ENCODE measurements around the gene FOXRED1. TPM values are rescaled to one million over a fixed set of nuclear protein-coding genes. Genes with fewer than 3 reads are reported as not detected.

FOXRED1 gene
- total and polyA plus RNA-seq, 9 of the 15 experiments (the other 6 are each of a cell fraction or from before 2014, with no cell fraction given): 14.1 to 94.4 (median 53.1) TPM

DNA sequence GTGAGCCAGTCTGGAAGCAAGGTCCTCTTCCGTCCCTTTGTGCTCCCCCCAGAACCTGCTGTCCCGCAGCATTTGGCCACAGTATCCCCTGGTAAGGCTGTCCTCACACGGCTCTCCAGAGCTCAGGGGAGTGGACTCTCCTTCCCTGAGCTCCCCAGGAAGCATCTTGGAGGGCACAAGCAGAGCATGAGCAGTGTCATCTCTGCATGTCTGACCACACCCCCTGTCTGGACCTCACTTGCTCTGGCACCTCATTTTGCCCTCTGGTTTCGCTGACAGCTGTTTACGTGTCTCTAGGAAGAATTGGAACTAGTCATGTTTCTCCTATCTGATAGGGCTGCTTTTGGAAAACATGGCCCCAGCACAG, 50.4 kb downstream of the FOXRED1 start (continued):
- TF ChIP-seq, protein P1, sequence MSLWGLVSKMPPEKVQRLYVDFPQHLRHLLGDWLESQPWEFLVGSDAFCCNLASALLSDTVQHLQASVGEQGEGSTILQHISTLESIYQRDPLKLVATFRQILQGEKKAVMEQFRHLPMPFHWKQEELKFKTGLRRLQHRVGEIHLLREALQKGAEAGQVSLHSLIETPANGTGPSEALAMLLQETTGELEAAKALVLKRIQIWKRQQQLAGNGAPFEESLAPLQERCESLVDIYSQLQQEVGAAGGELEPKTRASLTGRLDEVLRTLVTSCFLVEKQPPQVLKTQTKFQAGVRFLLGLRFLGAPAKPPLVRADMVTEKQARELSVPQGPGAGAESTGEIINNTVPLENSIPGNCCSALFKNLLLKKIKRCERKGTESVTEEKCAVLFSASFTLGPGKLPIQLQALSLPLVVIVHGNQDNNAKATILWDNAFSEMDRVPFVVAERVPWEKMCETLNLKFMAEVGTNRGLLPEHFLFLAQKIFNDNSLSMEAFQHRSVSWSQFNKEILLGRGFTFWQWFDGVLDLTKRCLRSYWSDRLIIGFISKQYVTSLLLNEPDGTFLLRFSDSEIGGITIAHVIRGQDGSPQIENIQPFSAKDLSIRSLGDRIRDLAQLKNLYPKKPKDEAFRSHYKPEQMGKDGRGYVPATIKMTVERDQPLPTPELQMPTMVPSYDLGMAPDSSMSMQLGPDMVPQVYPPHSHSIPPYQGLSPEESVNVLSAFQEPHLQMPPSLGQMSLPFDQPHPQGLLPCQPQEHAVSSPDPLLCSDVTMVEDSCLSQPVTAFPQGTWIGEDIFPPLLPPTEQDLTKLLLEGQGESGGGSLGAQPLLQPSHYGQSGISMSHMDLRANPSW (CRISPR knock-in tag; IDR thresholded peaks at IDR 0.05): no peak
- TF ChIP-seq RFX5 (IDR thresholded peaks at IDR 0.05; ENCODE audit: low read depth, low read length): no peak

DNA sequence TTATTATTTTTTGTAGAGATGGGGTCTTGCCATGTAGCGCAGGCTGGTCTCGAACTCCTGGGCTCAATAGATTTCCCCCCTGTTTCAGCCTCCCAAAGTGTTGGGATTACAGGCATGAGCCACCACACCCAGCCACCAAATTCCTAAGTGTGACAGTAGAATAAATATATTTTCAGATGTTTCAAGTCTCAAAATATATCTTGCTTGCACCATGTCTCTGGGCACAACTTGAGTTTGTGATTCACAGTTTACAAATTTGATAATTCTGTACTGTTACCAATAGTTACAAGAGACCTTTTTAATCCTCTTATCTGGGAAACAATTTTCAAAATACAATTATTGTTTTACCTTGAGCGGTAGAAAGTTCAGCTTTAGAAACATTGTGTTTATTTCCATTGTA, 54.0 kb downstream of the FOXRED1 start:
- no peaks in the 10 kb centered on the region for H3K36me3 ChIP-seq (ENCODE audit: control insufficient read depth, insufficient read depth, low read length)
- DNase-seq (ENCODE audit: extremely low read depth in 1 of 4, low spot score in 3 of 4) (no peak), ATAC-seq (no peak), FAIRE-seq (no peak)
- intact Hi-C loops (cut with micrococcal nuclease) (no loop called here), in situ Hi-C loops (cut with MboI) (loop anchor here (25.0 kb wide), 2 partner anchors 89 to 664 kb away; no protein-coding TSS in a partner anchor)
- no peaks in the 10 kb centered on the region for H3K9me1 ChIP-seq (ENCODE audit: control insufficient read depth, insufficient read depth, low read length)
- H3K27ac ChIP-seq (ENCODE audit: extremely low read depth, low read depth, low read length): no peak overlapping the region
- no peak overlapping the region for H3K4me3 ChIP-seq
- H4K20me1 ChIP-seq (replicated peaks; ENCODE audit: control insufficient read depth, insufficient read depth, low read length): peaks cover 3% of the 10 kb centered on the region; the same call in 1 of the 2 replicates
- BruUV-seq (replicated peaks): no TSS peak
- H3K4me1 ChIP-seq (replicated peaks in 1 of 2; ENCODE audit: control insufficient read depth in 2 of 2, insufficient read depth in 2 of 2, low read length in 2 of 2): peaks cover 0 to 3% of the 10 kb centered on the region in 2 experiments; a peak in 3 of 5 replicates
- H3K9me3 ChIP-seq (replicated peaks; ENCODE audit: control insufficient read depth, insufficient read depth, low read depth, low read length): no peaks in the 10 kb centered on the region
- ChIA-PET CTCF (ENCODE audit: low intra/inter-chr PET ratio) (no interaction called here), POLR2A (interaction anchor here (1.1 kb wide), 1 partner anchor 16 kb away, joined by 3 read pairs; no protein-coding TSS in a partner anchor)
- no peak overlapping the region for H3K9ac ChIP-seq (ENCODE audit: insufficient read depth in 1 of 2, low read depth in 2 of 2, low read length in 2 of 2)
- H3K27me3 ChIP-seq (ENCODE audit: control insufficient read depth in 2 of 2, insufficient read depth in 2 of 2, low read length in 2 of 2): no peaks in the 10 kb centered on the region
- WGBS (ENCODE audit: insufficient coverage, low coverage, missing lambda C conversion rate): 74% methylated on average over 3 of the region's 3 CpGs
- H3K4me2 ChIP-seq (ENCODE audit: insufficient read depth, low read length): no peak overlapping the region
- H3K79me2 ChIP-seq (ENCODE audit: control insufficient read depth, insufficient read depth, low read length): no peaks in the 10 kb centered on the region
- no peak overlapping the region for H2AFZ ChIP-seq (ENCODE audit: low read depth, low read length)
- TF ChIP-seq SRF (CRISPR knock-in tag; IDR thresholded peaks at IDR 0.05) (no peak), ZNF766 (CRISPR knock-in tag; conservative IDR thresholded peaks at IDR 0.05) (no peak)
- TF ChIP-seq, protein P2, sequence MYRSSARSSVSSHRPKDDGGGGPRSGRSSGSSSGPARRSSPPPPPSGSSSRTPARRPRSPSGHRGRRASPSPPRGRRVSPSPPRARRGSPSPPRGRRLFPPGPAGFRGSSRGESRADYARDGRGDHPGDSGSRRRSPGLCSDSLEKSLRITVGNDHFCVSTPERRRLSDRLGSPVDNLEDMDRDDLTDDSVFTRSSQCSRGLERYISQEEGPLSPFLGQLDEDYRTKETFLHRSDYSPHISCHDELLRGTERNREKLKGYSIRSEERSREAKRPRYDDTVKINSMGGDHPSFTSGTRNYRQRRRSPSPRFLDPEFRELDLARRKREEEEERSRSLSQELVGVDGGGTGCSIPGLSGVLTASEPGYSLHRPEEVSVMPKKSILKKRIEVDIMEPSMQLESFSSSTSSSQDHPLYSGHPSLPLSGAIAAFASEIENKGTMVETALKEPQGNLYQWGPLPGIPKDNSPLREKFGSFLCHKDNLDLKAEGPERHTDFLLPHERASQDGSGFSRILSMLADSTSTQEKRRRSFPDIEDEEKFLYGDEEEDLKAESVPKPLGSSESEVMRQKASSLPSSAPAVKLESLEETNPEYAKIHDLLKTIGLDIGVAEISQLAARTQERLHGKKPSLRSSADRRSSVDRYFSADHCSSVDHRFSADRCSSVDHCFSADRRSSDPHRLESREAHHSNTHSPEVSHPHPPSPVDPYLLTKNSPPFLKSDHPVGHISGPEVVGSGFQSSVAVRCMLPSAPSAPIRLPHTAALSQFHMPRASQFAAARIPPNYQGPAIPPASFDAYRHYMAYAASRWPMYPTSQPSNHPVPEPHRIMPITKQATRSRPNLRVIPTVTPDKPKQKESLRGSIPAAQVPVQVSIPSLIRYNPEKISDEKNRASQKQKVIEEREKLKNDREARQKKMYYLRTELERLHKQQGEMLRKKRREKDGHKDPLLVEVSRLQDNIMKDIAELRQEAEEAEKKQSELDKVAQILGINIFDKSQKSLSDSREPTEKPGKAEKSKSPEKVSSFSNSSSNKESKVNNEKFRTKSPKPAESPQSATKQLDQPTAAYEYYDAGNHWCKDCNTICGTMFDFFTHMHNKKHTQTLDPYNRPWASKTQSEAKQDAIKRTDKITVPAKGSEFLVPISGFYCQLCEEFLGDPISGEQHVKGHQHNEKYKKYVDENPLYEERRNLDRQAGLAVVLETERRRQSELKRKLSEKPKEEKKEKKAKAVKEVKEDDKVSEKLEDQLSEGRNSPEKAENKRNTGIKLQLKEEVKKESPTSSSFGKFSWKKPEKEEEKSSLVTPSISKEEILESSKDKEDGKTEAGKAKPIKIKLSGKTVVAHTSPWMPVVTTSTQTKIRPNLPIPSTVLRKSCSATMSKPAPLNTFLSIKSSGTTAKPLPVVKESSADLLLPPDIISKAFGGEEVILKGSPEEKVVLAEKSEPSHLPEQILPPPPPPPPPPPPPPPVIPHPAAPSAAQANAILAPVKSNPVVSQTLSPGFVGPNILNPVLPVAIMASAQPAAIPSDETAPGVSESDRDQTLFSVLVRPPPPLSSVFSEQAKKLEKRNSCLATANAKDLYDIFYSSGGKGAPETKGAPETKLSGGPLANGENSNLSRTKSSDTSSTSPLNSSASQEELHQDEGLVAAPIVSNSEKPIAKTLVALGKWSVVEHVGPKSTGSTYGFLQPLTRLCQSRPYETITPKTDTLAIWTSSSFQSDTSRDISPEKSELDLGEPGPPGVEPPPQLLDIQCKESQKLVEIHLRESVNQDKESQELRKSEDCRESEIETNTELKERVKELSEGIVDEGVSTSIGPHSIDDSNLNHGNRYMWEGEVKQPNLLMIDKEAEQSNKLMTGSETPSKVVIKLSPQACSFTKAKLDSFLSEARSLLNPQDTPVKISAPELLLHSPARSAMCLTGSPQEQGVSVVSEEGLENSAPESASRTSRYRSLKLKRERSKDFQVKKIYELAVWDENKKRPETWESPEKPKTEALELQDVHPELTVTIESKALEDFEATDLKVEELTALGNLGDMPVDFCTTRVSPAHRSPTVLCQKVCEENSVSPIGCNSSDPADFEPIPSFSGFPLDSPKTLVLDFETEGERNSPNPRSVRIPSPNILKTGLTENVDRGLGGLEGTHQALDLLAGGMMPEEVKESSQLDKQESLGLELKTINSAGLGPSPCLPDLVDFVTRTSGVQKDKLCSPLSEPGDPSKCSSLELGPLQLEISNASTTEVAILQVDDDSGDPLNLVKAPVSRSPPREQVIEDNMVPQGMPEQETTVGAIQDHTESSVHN (IDR thresholded peaks at IDR 0.05; ENCODE audit: borderline replicate concordance in 1 of 2, low read depth in 1 of 2): no peak

Measured in K562 (cell line).